ENCODE results near the gene UCN2.

The UCN2 gene

DNA sequence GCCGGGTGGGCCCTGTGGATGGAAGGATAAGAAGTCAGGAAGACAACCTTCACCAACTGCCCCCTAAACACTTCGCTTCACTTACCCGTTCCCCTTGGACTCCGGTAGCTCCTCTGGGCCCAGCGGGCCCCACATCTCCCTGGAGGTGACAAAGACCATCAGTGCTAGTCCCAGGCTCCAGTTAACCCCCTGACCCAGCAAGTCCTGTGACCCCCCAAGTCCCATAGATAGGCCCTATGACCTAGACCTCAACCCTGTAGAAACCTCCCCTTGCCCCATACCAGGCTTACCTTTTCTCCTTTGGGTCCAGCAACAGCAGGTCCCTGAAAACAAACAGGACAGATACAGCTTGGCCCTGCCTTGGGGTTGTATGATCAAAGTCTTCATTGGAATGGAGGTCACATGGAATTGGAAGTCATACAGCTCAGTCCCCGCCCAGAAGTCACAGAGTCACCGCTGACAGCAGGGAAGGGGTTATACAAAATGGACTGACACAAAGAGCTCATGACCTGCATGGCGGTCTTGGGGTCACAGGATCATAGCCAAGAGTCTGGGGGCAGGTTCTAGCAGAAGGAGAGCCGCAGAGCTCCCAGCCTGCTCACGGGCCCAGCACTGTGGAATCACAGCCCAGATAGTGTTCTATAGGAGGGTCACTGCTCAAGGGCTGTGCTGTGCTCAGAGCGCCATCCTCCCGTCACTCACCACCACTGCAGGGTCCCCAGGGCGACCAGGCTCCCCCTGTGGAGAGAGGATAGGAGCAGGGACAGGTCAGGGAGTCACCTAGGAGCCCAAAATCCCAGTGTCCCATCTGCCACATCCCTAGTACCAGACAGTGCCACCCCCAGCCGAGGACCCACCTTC lies 18.3 kb upstream of the UCN2 start:
- TF ChIP-seq, protein P1, sequence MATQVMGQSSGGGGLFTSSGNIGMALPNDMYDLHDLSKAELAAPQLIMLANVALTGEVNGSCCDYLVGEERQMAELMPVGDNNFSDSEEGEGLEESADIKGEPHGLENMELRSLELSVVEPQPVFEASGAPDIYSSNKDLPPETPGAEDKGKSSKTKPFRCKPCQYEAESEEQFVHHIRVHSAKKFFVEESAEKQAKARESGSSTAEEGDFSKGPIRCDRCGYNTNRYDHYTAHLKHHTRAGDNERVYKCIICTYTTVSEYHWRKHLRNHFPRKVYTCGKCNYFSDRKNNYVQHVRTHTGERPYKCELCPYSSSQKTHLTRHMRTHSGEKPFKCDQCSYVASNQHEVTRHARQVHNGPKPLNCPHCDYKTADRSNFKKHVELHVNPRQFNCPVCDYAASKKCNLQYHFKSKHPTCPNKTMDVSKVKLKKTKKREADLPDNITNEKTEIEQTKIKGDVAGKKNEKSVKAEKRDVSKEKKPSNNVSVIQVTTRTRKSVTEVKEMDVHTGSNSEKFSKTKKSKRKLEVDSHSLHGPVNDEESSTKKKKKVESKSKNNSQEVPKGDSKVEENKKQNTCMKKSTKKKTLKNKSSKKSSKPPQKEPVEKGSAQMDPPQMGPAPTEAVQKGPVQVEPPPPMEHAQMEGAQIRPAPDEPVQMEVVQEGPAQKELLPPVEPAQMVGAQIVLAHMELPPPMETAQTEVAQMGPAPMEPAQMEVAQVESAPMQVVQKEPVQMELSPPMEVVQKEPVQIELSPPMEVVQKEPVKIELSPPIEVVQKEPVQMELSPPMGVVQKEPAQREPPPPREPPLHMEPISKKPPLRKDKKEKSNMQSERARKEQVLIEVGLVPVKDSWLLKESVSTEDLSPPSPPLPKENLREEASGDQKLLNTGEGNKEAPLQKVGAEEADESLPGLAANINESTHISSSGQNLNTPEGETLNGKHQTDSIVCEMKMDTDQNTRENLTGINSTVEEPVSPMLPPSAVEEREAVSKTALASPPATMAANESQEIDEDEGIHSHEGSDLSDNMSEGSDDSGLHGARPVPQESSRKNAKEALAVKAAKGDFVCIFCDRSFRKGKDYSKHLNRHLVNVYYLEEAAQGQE (IDR thresholded peaks at IDR 0.05; ENCODE audit: low read depth), result no peak
- no peak for TF ChIP-seq RAD21 (IDR thresholded peaks at IDR 0.05; ENCODE audit: low read depth)
- no peak for TF ChIP-seq NFIC (IDR thresholded peaks at IDR 0.05)
- no peak for TF ChIP-seq CEBPB (IDR thresholded peaks at IDR 0.05)
- TF ChIP-seq, protein P2, sequence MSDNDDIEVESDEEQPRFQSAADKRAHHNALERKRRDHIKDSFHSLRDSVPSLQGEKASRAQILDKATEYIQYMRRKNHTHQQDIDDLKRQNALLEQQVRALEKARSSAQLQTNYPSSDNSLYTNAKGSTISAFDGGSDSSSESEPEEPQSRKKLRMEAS (IDR thresholded peaks at IDR 0.05), result no peak
- no peak for TF ChIP-seq EGR1 (IDR thresholded peaks at IDR 0.05)
- TF ChIP-seq EP300 (IDR thresholded peaks at IDR 0.05; ENCODE audit: borderline replicate concordance), result no peak

DNA sequence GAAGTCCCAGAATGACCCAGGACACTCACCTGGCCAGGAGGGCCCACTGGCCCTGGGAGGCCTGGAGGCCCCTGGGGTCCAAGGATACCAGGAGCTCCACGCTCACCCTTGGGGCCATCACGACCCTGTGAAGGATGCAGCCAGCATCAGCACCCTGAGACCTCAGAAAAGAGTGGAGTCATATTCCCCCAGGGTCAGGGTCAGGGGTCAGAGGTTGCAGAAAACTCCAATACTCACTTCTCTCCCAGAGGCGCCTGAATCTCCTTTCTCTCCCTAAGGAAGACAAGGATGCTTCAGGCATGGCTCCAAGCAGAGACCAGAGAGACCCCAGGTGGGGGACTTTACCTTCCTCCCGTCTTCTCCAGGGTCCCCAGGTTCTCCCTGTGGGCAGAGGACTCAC lies 13.1 kb upstream of the UCN2 start:
- TF ChIP-seq TAF1 (IDR thresholded peaks at IDR 0.05; ENCODE audit: low read depth) (no peak), RAD21 (IDR thresholded peaks at IDR 0.05; ENCODE audit: low read depth) (no peak), TEAD4 (IDR thresholded peaks at IDR 0.05) (no peak), CEBPB (IDR thresholded peaks at IDR 0.05) (no peak), EP300 (IDR thresholded peaks at IDR 0.05; ENCODE audit: borderline replicate concordance) (no peak), ZBTB7A (IDR thresholded peaks at IDR 0.05; ENCODE audit: low read depth) (no peak), EGR1 (IDR thresholded peaks at IDR 0.05) (no peak), NFIC (IDR thresholded peaks at IDR 0.05) (no peak), TCF12 (IDR thresholded peaks at IDR 0.05; ENCODE audit: low read depth) (no peak), CREB1 (IDR thresholded peaks at IDR 0.05; ENCODE audit: low read depth) (no peak), FOXM1 (IDR thresholded peaks at IDR 0.05; ENCODE audit: borderline replicate concordance, low read depth) (no peak), YY1 (IDR thresholded peaks at IDR 0.05; ENCODE audit: low read depth) (no peak)
- TF ChIP-seq, protein P1 (IDR thresholded peaks at IDR 0.05; ENCODE audit: low read depth), result no peak
- TF ChIP-seq, protein P3, sequence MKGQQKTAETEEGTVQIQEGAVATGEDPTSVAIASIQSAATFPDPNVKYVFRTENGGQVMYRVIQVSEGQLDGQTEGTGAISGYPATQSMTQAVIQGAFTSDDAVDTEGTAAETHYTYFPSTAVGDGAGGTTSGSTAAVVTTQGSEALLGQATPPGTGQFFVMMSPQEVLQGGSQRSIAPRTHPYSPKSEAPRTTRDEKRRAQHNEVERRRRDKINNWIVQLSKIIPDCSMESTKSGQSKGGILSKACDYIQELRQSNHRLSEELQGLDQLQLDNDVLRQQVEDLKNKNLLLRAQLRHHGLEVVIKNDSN (IDR thresholded peaks at IDR 0.05), result no peak
- TF ChIP-seq, protein P2 (IDR thresholded peaks at IDR 0.05), result no peak

DNA sequence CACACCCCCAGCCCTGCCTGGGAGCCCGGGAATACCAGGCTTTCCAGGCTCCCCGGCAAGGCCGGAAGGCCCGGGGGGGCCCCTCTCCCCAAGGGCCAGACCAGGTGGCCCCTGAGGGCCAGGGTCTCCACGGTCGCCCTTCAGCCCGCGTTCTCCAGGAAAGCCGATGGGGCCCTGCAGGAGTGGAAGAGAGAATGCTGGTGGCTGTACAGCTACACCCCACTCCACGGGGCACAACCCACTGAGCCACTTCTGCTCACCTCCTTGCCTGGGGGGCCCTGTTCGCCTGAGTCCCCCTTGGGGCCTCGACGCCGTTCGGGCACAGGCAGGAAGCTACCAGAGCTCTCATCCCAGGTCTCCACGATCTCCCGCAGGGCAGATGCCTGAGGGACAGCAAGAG lies 11.8 kb upstream of the UCN2 start:
- TF ChIP-seq TEAD4 (IDR thresholded peaks at IDR 0.05) (no peak), YY1 (IDR thresholded peaks at IDR 0.05; ENCODE audit: low read depth) (no peak), RAD21 (IDR thresholded peaks at IDR 0.05; ENCODE audit: low read depth) (no peak), TAF1 (IDR thresholded peaks at IDR 0.05; ENCODE audit: low read depth) (no peak), NFIC (IDR thresholded peaks at IDR 0.05) (no peak), CREB1 (IDR thresholded peaks at IDR 0.05; ENCODE audit: low read depth) (no peak), FOXM1 (IDR thresholded peaks at IDR 0.05; ENCODE audit: borderline replicate concordance, low read depth) (no peak), CEBPB (IDR thresholded peaks at IDR 0.05) (no peak), TCF12 (IDR thresholded peaks at IDR 0.05; ENCODE audit: low read depth) (no peak), EGR1 (IDR thresholded peaks at IDR 0.05) (no peak), EP300 (IDR thresholded peaks at IDR 0.05; ENCODE audit: borderline replicate concordance) (no peak), ZBTB7A (IDR thresholded peaks at IDR 0.05; ENCODE audit: low read depth) (no peak)
- TF ChIP-seq, protein P3 (IDR thresholded peaks at IDR 0.05), result no peak
- TF ChIP-seq, protein P2 (IDR thresholded peaks at IDR 0.05), result no peak
- TF ChIP-seq, protein P1 (IDR thresholded peaks at IDR 0.05; ENCODE audit: low read depth), result no peak

Data from Ishikawa (cell line).